HCT116 (cell line): Measurements from ENCODE around the gene CSNK2A2. TPM values are rescaled to one million over a fixed set of nuclear protein-coding genes. Genes with fewer than 3 reads are reported as not detected.

Experiments
- ATAC-seq: fragments of 200-7000 bp; cut with Tn5 transposase; 2 replicates; pipeline ENCODE4 v1.9.1; 2020; ENCODE audit warnings: mild to moderate bottlenecking, moderate library complexity
- BruUV-seq: library from RNA; stranded (reverse); fragments of 400-500 nt; replicated peaks from 2 replicates; lab custom pipeline; 2021; lab: Mats Ljungman, UMichigan
- CTCF ChIA-PET: fragments of 300-600 bp; sonication (Branson Sonifier 250); formaldehyde crosslinking; loops from one replicate; lab custom pipeline; 2021; ENCODE audit warnings: antibody characterized with exemption; lab: Charles Lee
- POLR2A ChIA-PET: fragments of 300-600, 350-600 bp; sonication (Branson Sonifier 250); formaldehyde crosslinking; loops from one replicate; lab custom pipeline; 2021; ENCODE audit warnings: antibody characterized with exemption; lab: Charles Lee
- RAD21 ChIA-PET, 2 experiments: fragments of 300-600 bp; sonication (Branson Sonifier 250); formaldehyde crosslinking; loops; one replicate each; lab custom pipeline; 2023; ENCODE audit warnings: low total read pairs in 2 of 2; ENCODE audit not compliant: uncharacterized antibody in 2 of 2, unreplicated experiment in 2 of 2, low non-redundant PET in 1 of 2; lab: Charles Lee
- DNase-seq: peaks from one replicate; pipeline ENCODE4 v3.0.0-alpha.2; 2010; ENCODE audit warnings: low read depth, low spot score
- H2AFZ ChIP-seq: fragments of 200-600 bp; shearing (Covaris generic), sonication (generic); 2 replicates; pipeline ENCODE4 v1.6.1; 2017; ENCODE audit warnings: low read depth, mixed run types, mixed read lengths, antibody characterized with exemption, low read length; ENCODE audit not compliant: poor library complexity, severe bottlenecking
- H3K27ac ChIP-seq: 2 replicates; pipeline ENCODE4 v1.5.1; 2012; ENCODE audit warnings: low read depth, low read length
- H3K27me3 ChIP-seq: fragments of 200-600 bp; sonication (generic); 2 replicates; pipeline ENCODE4 v1.6.1; 2016; ENCODE audit warnings: mixed run types, low read length, mixed read lengths; ENCODE audit not compliant: insufficient read depth
- H3K36me3 ChIP-seq, 2 experiments: fragments of 200-500 bp in 1 of 2; fragments of 200-600 bp in 1 of 2; sonication (Bioruptor generic) in 1 of 2; sonication (generic) in 1 of 2; 2 replicates each; pipeline versions ENCODE4 v1.5.1 to v1.6.1; 2014 to 2016; ENCODE audit warnings: low read length in 2 of 2, inconsistent platforms in 1 of 2, mixed read lengths in 1 of 2, mixed run types in 1 of 2; ENCODE audit not compliant: insufficient read depth in 2 of 2, control insufficient read depth in 1 of 2
- H3K4me1 ChIP-seq, 2 experiments: fragments of 200-600 bp in 1 of 2; sonication (generic) in 1 of 2; 2 replicates each; pipeline versions ENCODE4 v1.5.1 to v1.6.1; 2012 to 2017; ENCODE audit warnings: low read length in 2 of 2, inconsistent platforms in 1 of 2, mild to moderate bottlenecking in 1 of 2, mixed read lengths in 1 of 2, mixed run types in 1 of 2, moderate library complexity in 1 of 2; ENCODE audit not compliant: insufficient read depth in 2 of 2, control insufficient read depth in 1 of 2
- H3K4me2 ChIP-seq: fragments of 200-600 bp; sonication (generic); 2 replicates; pipeline ENCODE4 v1.6.1; 2017; ENCODE audit warnings: mixed run types, low read length, mixed read lengths
- H3K4me3 ChIP-seq, 2 experiments: fragments of 200-600 bp in 1 of 2; sonication (generic) in 1 of 2; replicated peaks in 1 of 2; 2 replicates each; pipeline ENCODE4 v1.5.1; 2011 to 2016; ENCODE audit warnings: low read length in 2 of 2, control low read depth in 1 of 2, low read depth in 1 of 2, mild to moderate bottlenecking in 1 of 2, mixed read lengths in 1 of 2, mixed run types in 1 of 2
- H3K79me2 ChIP-seq: fragments of 200-600 bp; sonication (generic); 2 replicates; pipeline ENCODE4 v1.6.1; 2017; ENCODE audit warnings: mild to moderate bottlenecking, mixed run types, low read length, moderate library complexity, mixed read lengths; ENCODE audit not compliant: insufficient read depth
- H3K9ac ChIP-seq: fragments of 200-600 bp; sonication (generic); 2 replicates; pipeline ENCODE4 v1.6.1; 2016; ENCODE audit warnings: low read length, mixed read lengths
- H3K9me2 ChIP-seq: fragments of 200-600 bp; sonication (generic), shearing (Covaris generic); 2 replicates; pipeline ENCODE4 v1.6.1; 2017; ENCODE audit warnings: mixed run types, mild to moderate bottlenecking, moderate library complexity; ENCODE audit not compliant: insufficient read depth
- H3K9me3 ChIP-seq, 2 experiments: fragments of 200-500 bp in 1 of 2; fragments of 200-600 bp in 1 of 2; sonication (Bioruptor generic) in 1 of 2; sonication (generic) in 1 of 2; 2 replicates each; pipeline ENCODE4 v1.6.1; 2014 to 2017; ENCODE audit warnings: low read length in 2 of 2, mixed read lengths in 2 of 2, inconsistent platforms in 1 of 2, low read depth in 1 of 2, mild to moderate bottlenecking in 1 of 2, mixed run types in 1 of 2, moderate library complexity in 1 of 2; ENCODE audit not compliant: control insufficient read depth in 1 of 2, insufficient read depth in 1 of 2
- H4K20me1 ChIP-seq: fragments of 200-600 bp; sonication (generic), shearing (Covaris generic); 2 replicates; pipeline ENCODE4 v1.6.1; 2017; ENCODE audit warnings: mixed run types, mild to moderate bottlenecking, moderate library complexity; ENCODE audit not compliant: insufficient read depth
- CBX3 ChIP-seq: IDR thresholded peaks from 2 replicates; pipeline ENCODE4 v1.6.1; 2012; ENCODE audit warnings: low read depth
- CEBPB ChIP-seq: IDR thresholded peaks from 2 replicates; pipeline ENCODE4 v1.6.1; 2012; ENCODE audit warnings: low read depth
- EGR1 ChIP-seq: IDR thresholded peaks from 2 replicates; pipeline ENCODE4 v1.6.1; 2012; ENCODE audit warnings: low read depth
- EZH2phosphoT487 ChIP-seq: fragments of 200-600 bp; IDR thresholded peaks from 2 replicates; pipeline ENCODE4 v1.6.1; 2018; ENCODE audit warnings: antibody characterized with exemption, borderline replicate concordance
- JUND ChIP-seq: IDR thresholded peaks from 2 replicates; pipeline ENCODE4 v1.6.1; 2012
- MAX ChIP-seq: IDR thresholded peaks from 2 replicates; pipeline ENCODE4 v1.6.1; 2012
- POLR2A ChIP-seq: IDR thresholded peaks from 2 replicates; pipeline ENCODE4 v1.7.0; 2011; ENCODE audit warnings: borderline replicate concordance; ENCODE audit not compliant: insufficient read depth, insufficient read length; ENCODE audit errors: extremely low read depth
- POLR2AphosphoS5 ChIP-seq: IDR thresholded peaks from 2 replicates; pipeline ENCODE4 v1.6.1; 2011; ENCODE audit warnings: mild to moderate bottlenecking, low read depth, low read length, moderate library complexity
- RAD21 ChIP-seq: IDR thresholded peaks from 2 replicates; pipeline ENCODE4 v1.6.1; 2012; ENCODE audit warnings: low read depth, mild to moderate bottlenecking
- SP1 ChIP-seq: IDR thresholded peaks from 2 replicates; pipeline ENCODE4 v1.6.1; 2012; ENCODE audit warnings: low read depth
- SRF ChIP-seq: IDR thresholded peaks from 2 replicates; pipeline ENCODE4 v1.6.1; 2012; ENCODE audit warnings: low read depth
- TCF7L2 ChIP-seq: IDR thresholded peaks from 2 replicates; pipeline ENCODE4 v1.7.0; 2011; ENCODE audit warnings: borderline replicate concordance, inconsistent platforms; ENCODE audit not compliant: insufficient read depth, insufficient read length; ENCODE audit errors: extremely low read depth
- ZBTB33 ChIP-seq: IDR thresholded peaks from 2 replicates; pipeline ENCODE4 v1.6.1; 2011; ENCODE audit warnings: mild to moderate bottlenecking, low read length, moderate library complexity; ENCODE audit not compliant: insufficient replicate concordance; ENCODE audit errors: extremely low read depth
- ZFX ChIP-seq: fragments of 450-650 bp; IDR thresholded peaks from 2 replicates; pipeline ENCODE4 v1.6.1; 2017
- ZNF274 ChIP-seq: fragments of 200-500 bp; sonication (Bioruptor generic); IDR thresholded peaks from 2 replicates; pipeline ENCODE4 v1.6.1; 2014; ENCODE audit warnings: mild to moderate bottlenecking, low read depth, low read length, inconsistent platforms
- intact Hi-C: fragments of 100-400 bp; cut with micrococcal nuclease; formaldehyde crosslinking; loops from 2 replicates; pipeline ENCODE4 v1.10.0; 2022
- total RNA-seq: library from RNA; stranded (reverse); gene quantifications from one replicate; pipeline ENCODE4 v1.2.1, GENCODE V29; 2021; ENCODE audit not compliant: unreplicated experiment

Gene CSNK2A2
- total RNA-seq, 1 experiment from 2014 or later, result 97.7 TPM

- Histone ChIP-seq H3K4me3 (no peak overlapping the region), H3K9ac (no peak overlapping the region), H3K9me3 (no peaks in the 10 kb centered on the region), H3K4me1 (peaks cover 9 to 12% of the 10 kb centered on the region in 2 experiments), H3K4me2 (no peak overlapping the region), H3K79me2 (no peaks in the 10 kb centered on the region), H3K36me3 (no peaks in the 10 kb centered on the region), H3K27ac (no peak overlapping the region), H3K9me2 (no peaks in the 10 kb centered on the region), H3K27me3 (no peaks in the 10 kb centered on the region), H2AFZ (no peak overlapping the region), H4K20me1 (no peaks in the 10 kb centered on the region)
- intact Hi-C loops, result no loop called here
- ChIA-PET POLR2A (interaction anchor here (0.6 kb wide), 1 partner anchor 287 kb away, joined by 4 read pairs; no protein-coding TSS in a partner anchor), RAD21 (no interaction called here), CTCF (no interaction called here)
- DNase-seq (no peak), ATAC-seq (no peak)
- BruUV-seq, result no TSS peak
- TF ChIP-seq EZH2phosphoT487 (no peak), CEBPB (no peak), MAX (no peak), SRF (no peak), SP1 (no peak), JUND (no peak)
Observed at GRCh38 chr16:58219432-58219831, 21.5 kb upstream of the CSNK2A2 start.

- Histone ChIP-seq H3K9ac (no peak overlapping the region), H3K9me3 (no peaks in the 10 kb centered on the region), H3K4me2 (no peak overlapping the region), H4K20me1 (no peaks in the 10 kb centered on the region), H3K9me2 (no peaks in the 10 kb centered on the region), H3K4me1 (peaks cover 9 to 12% of the 10 kb centered on the region in 2 experiments), H3K27ac (no peak overlapping the region), H3K27me3 (no peaks in the 10 kb centered on the region), H3K4me3 (no peak overlapping the region), H3K36me3 (no peaks in the 10 kb centered on the region), H3K79me2 (no peaks in the 10 kb centered on the region)
- ATAC-seq (no peak), DNase-seq (no peak)
- ChIA-PET CTCF (no interaction called here), RAD21 (no interaction called here), POLR2A (interaction anchor here (0.6 to 0.7 kb wide), 2 partner anchors 16 to 18 kb away, joined by 3 read pairs; no protein-coding TSS in a partner anchor)
- BruUV-seq, result no TSS peak
- intact Hi-C loops, result no loop called here
- TF ChIP-seq TCF7L2 (no peak), ZNF274 (no peak), SP1 (no peak), EGR1 (no peak), CBX3 (no peak), CEBPB (no peak), ZBTB33 (no peak), POLR2AphosphoS5 (no peak), RAD21 (no peak), ZFX (no peak), POLR2A (no peak)
- TF ChIP-seq, all 23 proteins: peak for 0
- H2AFZ ChIP-seq, result no peak overlapping the region
Observed at GRCh38 chr16:58218786-58219185, 20.9 kb upstream of the CSNK2A2 start.
